Stomach smooth muscle (tissue), 2 donors: ENCODE data around the gene ZBTB1.
"Not testable (repeated sequence)": the region's sequence is repeated elsewhere in the genome, so short reads cannot be mapped to it uniquely, and the experiment has no call there.

Source experiments
- H3K27ac ChIP-seq: one replicate; pipeline ENCODE4 v1.7.0; 2013; ENCODE audit warnings: mild to moderate bottlenecking, low read length, inconsistent platforms
- H3K27me3 ChIP-seq, 2 donors: one replicate each; pipeline ENCODE4 v1.7.0; 2013; ENCODE audit warnings: low read length in 2 of 2; ENCODE audit not compliant: insufficient read depth in 2 of 2, control insufficient read depth in 1 of 2
- H3K36me3 ChIP-seq, 2 donors: one replicate each; pipeline ENCODE4 v1.7.0; 2013; ENCODE audit warnings: low read length in 2 of 2; ENCODE audit not compliant: control insufficient read depth in 2 of 2, insufficient read depth in 2 of 2
- H3K4me1 ChIP-seq: one replicate; pipeline ENCODE4 v1.7.0; 2013; ENCODE audit warnings: low read length; ENCODE audit not compliant: control insufficient read depth, insufficient read depth
- H3K4me3 ChIP-seq, 2 donors: one replicate each; pipeline ENCODE4 v1.7.0; 2013; ENCODE audit warnings: low read length in 2 of 2
- H3K9ac ChIP-seq, 2 donors: one replicate each; pipeline ENCODE4 v1.7.0; 2013; ENCODE audit warnings: low read length in 2 of 2, mild to moderate bottlenecking in 1 of 2
- H3K9me3 ChIP-seq, 2 donors: one replicate each; pipeline ENCODE4 v1.7.0; 2013; ENCODE audit warnings: low read length in 2 of 2; ENCODE audit not compliant: control insufficient read depth in 2 of 2
- donor health status: healthy.
- donor health status: Pancreatic carcinoma.

The ZBTB1 gene

GRCh38 chr14:64550621-64551333 is 46.2 kb downstream of the ZBTB1 start:
- no peak overlapping the region for H3K9ac ChIP-seq
- no peak overlapping the region for H3K4me3 ChIP-seq
- peaks cover 0 to 3% of the 10 kb centered on the region in 2 donors for H3K27me3 ChIP-seq
- H3K36me3 ChIP-seq: no peaks in the 10 kb centered on the region
- peaks cover 7% of the 10 kb centered on the region for H3K4me1 ChIP-seq
- H3K9me3 ChIP-seq: no peaks in the 10 kb centered on the region
- no peak overlapping the region for H3K27ac ChIP-seq

DNA sequence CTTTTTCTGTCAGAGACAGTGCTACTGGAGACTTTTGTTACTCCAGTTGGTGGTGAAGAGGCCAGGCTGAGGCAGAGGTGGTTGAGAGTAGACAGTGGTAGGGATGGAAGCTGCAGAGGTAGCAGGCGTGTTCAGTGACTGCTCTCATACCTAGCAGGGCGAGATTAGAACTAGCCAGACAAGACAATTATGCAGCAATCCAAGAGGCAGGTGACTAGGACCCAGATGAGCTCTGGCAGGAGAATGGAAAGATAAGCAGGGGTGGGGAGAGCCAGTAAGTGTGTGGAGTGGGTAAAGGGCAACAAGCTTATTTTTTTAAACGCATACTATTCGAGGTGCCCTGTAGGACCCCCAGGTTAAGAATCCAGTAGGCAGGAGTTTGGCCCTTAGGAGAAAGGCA is 50.0 kb downstream of the ZBTB1 start:
- H3K36me3 ChIP-seq: no peaks in the 10 kb centered on the region
- no peak overlapping the region for H3K9ac ChIP-seq
- no peak overlapping the region for H3K4me3 ChIP-seq
- H3K9me3 ChIP-seq: no peaks in the 10 kb centered on the region
- H3K27ac ChIP-seq: no peak overlapping the region
- H3K4me1 ChIP-seq: peaks cover 7% of the 10 kb centered on the region
- H3K27me3 ChIP-seq: peaks cover 0 to 3% of the 10 kb centered on the region in 2 donors

GRCh38 chr14:64556526-64556925 is 52.0 kb downstream of the ZBTB1 start:
- Histone ChIP-seq H3K36me3 (no peaks in the 10 kb centered on the region), H3K4me3 (no peak overlapping the region), H3K9ac (no peak overlapping the region), H3K4me1 (no peaks in the 10 kb centered on the region), H3K9me3 (no peaks in the 10 kb centered on the region), H3K27ac (no peak overlapping the region), H3K27me3 (no peaks in the 10 kb centered on the region)

DNA sequence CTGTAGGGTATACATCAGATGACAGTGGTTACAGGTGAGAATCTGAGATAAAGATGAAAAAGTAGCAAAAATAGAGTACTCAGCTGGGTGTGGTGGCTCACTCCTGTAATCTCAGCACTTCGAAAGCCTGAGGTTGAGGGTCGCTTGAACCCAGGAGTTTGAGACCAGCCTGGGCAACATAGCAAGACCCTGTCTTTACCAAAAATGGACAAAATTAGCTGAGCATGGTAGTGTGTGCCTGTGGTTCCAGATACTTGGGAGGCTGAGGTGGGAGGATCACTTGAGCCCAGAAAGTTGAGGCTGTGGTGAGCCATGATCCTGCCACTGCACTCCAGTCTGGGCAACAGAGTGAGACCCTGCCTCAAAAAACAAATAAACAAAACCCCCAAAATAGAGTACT is 53.6 kb downstream of the ZBTB1 start:
- H3K36me3 ChIP-seq, H3K27me3 ChIP-seq, H3K4me1 ChIP-seq, H3K9me3 ChIP-seq, H3K27ac ChIP-seq, H3K9ac ChIP-seq, H3K4me3 ChIP-seq: not testable (repeated sequence)

- H3K9ac ChIP-seq: no peak overlapping the region
- peaks cover 4% of the 10 kb centered on the region for H3K4me1 ChIP-seq
- no peak overlapping the region for H3K27ac ChIP-seq
- no peak overlapping the region for H3K4me3 ChIP-seq
- H3K27me3 ChIP-seq: no peaks in the 10 kb centered on the region
- H3K9me3 ChIP-seq: no peaks in the 10 kb centered on the region
- no peaks in the 10 kb centered on the region for H3K36me3 ChIP-seq
These were observed 57.1 kb downstream of the ZBTB1 start for GRCh38 chr14:64561631-64562030.

DNA sequence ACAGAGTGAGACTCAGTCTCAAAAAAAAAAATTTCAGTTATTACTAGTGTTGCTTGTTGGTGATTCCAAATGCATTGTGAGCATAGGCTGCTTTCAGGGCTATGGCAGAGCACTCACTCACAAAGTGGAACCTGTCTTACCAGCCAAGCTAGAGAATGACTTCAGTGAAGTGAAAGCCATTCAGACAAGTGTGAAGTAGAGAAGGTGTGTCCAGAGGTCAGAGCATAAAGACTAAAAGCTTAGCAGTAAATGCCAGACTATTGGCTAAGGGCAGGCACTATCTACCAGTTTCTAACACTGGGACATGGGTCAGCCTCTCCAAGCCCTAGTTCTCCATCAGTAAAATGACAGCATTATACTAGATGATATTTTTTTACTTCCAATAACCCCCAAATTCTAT is 57.9 kb downstream of the ZBTB1 start:
- H3K9me3 ChIP-seq: no peaks in the 10 kb centered on the region
- no peaks in the 10 kb centered on the region for H3K36me3 ChIP-seq
- no peak overlapping the region for H3K9ac ChIP-seq
- no peaks in the 10 kb centered on the region for H3K27me3 ChIP-seq
- no peak overlapping the region for H3K4me3 ChIP-seq
- H3K4me1 ChIP-seq: peaks cover 8% of the 10 kb centered on the region
- no peak overlapping the region for H3K27ac ChIP-seq

DNA sequence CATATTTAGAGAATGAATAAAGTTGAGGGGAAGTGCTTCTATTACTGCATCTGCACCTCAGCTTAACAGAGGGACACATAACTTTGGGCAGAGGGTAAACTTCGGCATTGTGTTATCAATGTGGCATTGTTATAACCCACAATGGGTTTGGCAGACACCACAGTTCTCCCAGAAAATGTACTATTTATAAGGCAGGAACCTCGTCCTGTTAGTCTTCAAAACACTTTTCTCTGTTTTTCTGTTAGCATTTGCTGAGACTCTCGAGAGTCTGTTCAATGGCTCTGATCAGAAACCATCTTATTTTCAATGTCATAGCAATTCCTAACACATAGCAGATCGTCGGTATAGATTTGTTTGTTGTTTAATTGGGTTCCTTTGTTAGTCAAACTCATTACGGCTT is 59.1 kb downstream of the ZBTB1 start:
- Histone ChIP-seq H3K27ac (no peak overlapping the region), H3K9ac (no peak overlapping the region), H3K4me1 (peaks cover 8% of the 10 kb centered on the region), H3K4me3 (no peak overlapping the region), H3K36me3 (no peaks in the 10 kb centered on the region), H3K9me3 (no peaks in the 10 kb centered on the region), H3K27me3 (no peaks in the 10 kb centered on the region)

DNA sequence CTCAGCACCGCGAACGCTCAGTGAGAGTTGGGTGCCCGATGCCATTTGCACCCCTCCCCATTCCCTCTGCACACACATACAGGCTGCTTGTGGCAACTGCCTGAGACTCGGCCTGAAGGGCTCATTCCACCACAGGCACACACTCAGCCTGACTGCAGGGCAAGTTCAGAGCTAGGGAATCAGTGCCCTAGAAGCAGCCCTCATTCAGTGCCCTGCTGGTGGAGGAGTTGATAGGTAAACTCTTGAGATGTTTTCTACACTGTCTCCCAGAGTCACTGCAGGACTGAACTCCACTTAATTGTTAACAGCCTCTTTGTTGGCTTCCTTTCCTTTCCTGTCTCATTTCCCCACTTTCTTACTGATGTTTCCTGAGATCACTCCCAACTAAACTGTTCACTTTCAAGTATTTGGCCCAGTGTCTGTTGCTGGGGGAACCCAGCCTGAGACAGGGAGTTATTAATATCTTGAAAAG is 62.1 kb downstream of the ZBTB1 start:
- H3K4me1 ChIP-seq: peaks cover 15% of the 10 kb centered on the region
- peak overlapping the region in 1 of 2 donors; percentile 33 for H3K9ac ChIP-seq
- peak overlapping the region; percentile 76 for H3K27ac ChIP-seq
- no peaks in the 10 kb centered on the region for H3K9me3 ChIP-seq
- no peaks in the 10 kb centered on the region for H3K36me3 ChIP-seq
- peak overlapping the region; percentile 22 to 31 for H3K4me3 ChIP-seq
- no peaks in the 10 kb centered on the region for H3K27me3 ChIP-seq

DNA sequence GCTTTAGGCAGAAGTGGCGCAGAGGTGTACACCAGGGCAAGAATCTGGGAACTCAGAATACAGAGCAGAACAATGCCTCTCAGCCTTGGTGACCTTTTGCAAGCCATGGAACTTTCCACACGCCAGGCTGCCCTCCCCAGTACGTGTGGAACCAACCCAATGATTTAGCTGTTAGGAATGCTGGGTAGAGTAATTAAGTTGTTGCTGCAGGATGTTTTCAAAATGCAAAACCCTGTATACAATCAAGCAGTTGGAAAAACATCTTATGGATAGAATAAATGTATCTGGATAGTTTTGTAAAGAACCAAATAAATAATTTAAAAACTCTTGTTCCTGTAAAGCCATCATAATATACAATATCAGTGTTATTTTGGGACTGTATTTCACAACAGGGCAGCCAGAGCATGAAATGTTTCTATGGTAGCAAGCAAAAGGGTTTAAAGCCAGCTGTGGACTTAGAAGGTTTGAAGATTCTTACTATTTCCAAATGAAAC is 64.6 kb downstream of the ZBTB1 start:
- Histone ChIP-seq H3K4me3 (no peak overlapping the region), H3K27me3 (no peaks in the 10 kb centered on the region), H3K4me1 (peaks cover 31% of the 10 kb centered on the region), H3K36me3 (no peaks in the 10 kb centered on the region), H3K27ac (peak overlapping the region; percentile 53), H3K9me3 (no peaks in the 10 kb centered on the region), H3K9ac (no peak overlapping the region)

GRCh38 chr14:64569646-64570045 is 65.1 kb downstream of the ZBTB1 start:
- peaks cover 34% of the 10 kb centered on the region for H3K4me1 ChIP-seq
- peak overlapping the region; percentile 53 for H3K27ac ChIP-seq
- not testable (repeated sequence) for H3K9me3 ChIP-seq, H3K36me3 ChIP-seq, H3K4me3 ChIP-seq, H3K9ac ChIP-seq, H3K27me3 ChIP-seq

DNA sequence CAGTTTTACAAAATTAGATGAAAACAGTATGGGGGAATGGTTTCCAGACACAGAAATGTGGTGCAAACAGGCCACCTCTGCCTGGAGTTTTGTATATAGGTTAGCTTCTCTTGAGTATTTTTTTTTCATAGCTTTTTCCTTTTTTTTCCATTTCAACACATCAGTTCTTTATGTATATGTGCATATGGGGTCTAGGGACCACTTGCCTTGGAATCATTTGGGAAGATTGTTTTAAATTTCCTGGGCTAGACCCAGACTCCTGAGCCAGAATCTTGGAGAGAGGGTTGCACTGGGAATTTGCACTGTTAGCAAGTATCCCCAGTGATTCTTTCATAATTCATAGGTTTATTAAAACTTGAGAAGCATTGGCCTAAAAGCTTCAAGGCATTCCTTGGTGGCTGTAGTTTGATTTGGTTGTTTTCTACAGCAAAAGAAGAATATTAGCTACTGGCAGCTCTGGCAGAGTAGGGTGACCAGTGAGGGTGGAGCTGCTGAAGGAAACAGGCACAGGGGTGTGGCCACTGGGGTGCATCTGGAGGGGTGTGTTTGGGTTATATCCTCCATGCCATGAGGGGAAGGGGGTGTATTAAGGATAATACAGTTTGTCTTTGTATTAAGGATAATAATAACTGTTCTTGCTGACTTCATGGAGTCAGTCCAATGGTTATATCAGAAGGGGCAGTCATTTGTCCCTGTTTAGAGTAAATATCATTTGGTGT is 68.0 kb downstream of the ZBTB1 start:
- Histone ChIP-seq H3K27me3 (no peaks in the 10 kb centered on the region), H3K9me3 (no peaks in the 10 kb centered on the region), H3K4me1 (peaks cover 26% of the 10 kb centered on the region), H3K36me3 (no peaks in the 10 kb centered on the region), H3K27ac (peak overlapping the region; percentile 76), H3K4me3 (peak overlapping the region in 1 of 2 donors; percentile 22), H3K9ac (no peak overlapping the region)
